Uterus (tissue), 4 donors: ENCODE measurements around the gene PTGES2. TPM values are rescaled to one million over a fixed set of nuclear protein-coding genes. Genes with fewer than 3 reads are reported as not detected.
"Not testable (repeated sequence)": the region's sequence is repeated elsewhere in the genome, so short reads cannot be mapped to it uniquely, and the experiment has no call there.

Source experiments
- DNase-seq, 2 donors: peaks; one replicate each; pipeline ENCODE4 v3.0.0-alpha.2; 2019 to 2020
- H3K27ac ChIP-seq, 2 donors: fragments of 200-600 bp; sonication (generic); 1 replicate in 1 of 2; 2 replicates in 1 of 2; pipeline ENCODE4 v1.5.1; 2016 to 2018
- H3K27me3 ChIP-seq, 2 donors: fragments of 200-600 bp; sonication (generic); one replicate each; pipeline ENCODE4 v1.5.1; 2018 to 2019; ENCODE audit warnings: control low read depth in 1 of 2
- H3K36me3 ChIP-seq, 2 donors: fragments of 200-600 bp; sonication (generic); one replicate each; pipeline ENCODE4 v1.5.1; 2019; ENCODE audit warnings: control low read depth in 1 of 2
- H3K4me1 ChIP-seq, 2 donors: fragments of 200-600 bp; sonication (generic); one replicate each; pipeline ENCODE4 v1.5.1; 2018 to 2019; ENCODE audit warnings: control low read depth in 1 of 2
- H3K4me3 ChIP-seq, 2 donors: fragments of 200-600 bp; sonication (generic); 1 replicate in 1 of 2; 2 replicates in 1 of 2; pipeline ENCODE4 v1.5.1; 2018 to 2019; ENCODE audit warnings: mild to moderate bottlenecking in 1 of 2
- H3K9me3 ChIP-seq, 2 donors: fragments of 200-600 bp; sonication (generic); one replicate each; pipeline ENCODE4 v1.5.1; 2019; ENCODE audit warnings: control low read depth in 1 of 2
- CTCF ChIP-seq, 4 experiments: fragments of 200-600 bp in 2 of 4; fragments of 450-650 bp in 2 of 4; sonication (generic) in 2 of 4; IDR thresholded peaks; one replicate each; pipeline ENCODE4 v1.5.1; 2016 to 2019; ENCODE audit warnings: antibody characterized with exemption in 4 of 4, mild to moderate bottlenecking in 2 of 4, moderate library complexity in 1 of 4
- POLR2A ChIP-seq, 2 donors: fragments of 450-650 bp; IDR thresholded peaks; one replicate each; pipeline ENCODE4 v1.6.1; 2016; ENCODE audit warnings: antibody characterized with exemption in 2 of 2, mild to moderate bottlenecking in 1 of 2, moderate library complexity in 1 of 2
- intact Hi-C: fragments of 100-400 bp; cut with DNase I; formaldehyde crosslinking; loops from one replicate; pipeline ENCODE4 v1.15.1; 2023; ENCODE audit warnings: low total_unique reads
- total RNA-seq, 4 donors: library from RNA; depleted of rRNA in 3 of 4; stranded (reverse); fragments of >200 nt in 3 of 4; gene quantifications; one replicate each; pipeline versions ENCODE4 v1.1.0 to v1.2.4, GENCODE V29; 2014 to 2023
- donor health status: DM: yes; HTN: yes; CAD: no.

PTGES2 gene
- total RNA-seq, 4 donors from 2014 or later = 21.5 to 173 (median 64.2) TPM

- TF ChIP-seq POLR2A (IDR thresholded peaks at IDR 0.05) (no peak), CTCF (IDR thresholded peaks at IDR 0.05) (no peak)
- no peaks in the 10 kb centered on the region for H3K36me3 ChIP-seq
- DNase-seq = peak; percentile 13
- H3K4me1 ChIP-seq = no peaks in the 10 kb centered on the region
- H3K27ac ChIP-seq = no peak overlapping the region
- no peaks in the 10 kb centered on the region for H3K9me3 ChIP-seq
- intact Hi-C loops = loop anchor here (10.0 kb wide), 1 partner anchor 81 kb away; no protein-coding TSS in a partner anchor
- H3K4me3 ChIP-seq = no peak overlapping the region
- H3K27me3 ChIP-seq = no peaks in the 10 kb centered on the region
Observed at GRCh38 chr9:128115187-128116103, 12.1 kb downstream of the PTGES2 start.

- TF ChIP-seq CTCF (IDR thresholded peaks at IDR 0.05) (no peak), POLR2A (IDR thresholded peaks at IDR 0.05) (no peak)
- Histone ChIP-seq H3K4me1 (no peaks in the 10 kb centered on the region), H3K36me3 (no peaks in the 10 kb centered on the region), H3K9me3 (no peaks in the 10 kb centered on the region), H3K27ac (no peak overlapping the region), H3K4me3 (no peak overlapping the region), H3K27me3 (no peaks in the 10 kb centered on the region)
- peak; percentile 16 to 31 for DNase-seq
- intact Hi-C loops = loop anchor here (10.0 kb wide), 1 partner anchor 80 kb away; no protein-coding TSS in a partner anchor
Observed at GRCh38 chr9:128114326-128115186, 13.0 kb downstream of the PTGES2 start.

GRCh38 chr9:128113526-128114325 is 13.8 kb downstream of the PTGES2 start:
- H3K4me3 ChIP-seq = no peak overlapping the region
- H3K27ac ChIP-seq = no peak overlapping the region
- no peaks in the 10 kb centered on the region for H3K9me3 ChIP-seq
- TF ChIP-seq POLR2A (IDR thresholded peaks at IDR 0.05) (no peak), CTCF (IDR thresholded peaks at IDR 0.05) (no peak)
- no peak for DNase-seq
- H3K27me3 ChIP-seq = no peaks in the 10 kb centered on the region
- intact Hi-C loops = loop anchor here (10.0 kb wide), 1 partner anchor 79 kb away; no protein-coding TSS in a partner anchor
- no peaks in the 10 kb centered on the region for H3K4me1 ChIP-seq
- H3K36me3 ChIP-seq = no peaks in the 10 kb centered on the region

GRCh38 chr9:128111726-128112125 is 15.8 kb downstream of the PTGES2 start:
- H3K9me3 ChIP-seq, DNase-seq, H3K4me3 ChIP-seq, H3K27ac ChIP-seq, H3K4me1 ChIP-seq, H3K27me3 ChIP-seq, H3K36me3 ChIP-seq: not testable (repeated sequence)
- intact Hi-C loops = loop anchor here (10.0 kb wide), 1 partner anchor 77 kb away; no protein-coding TSS in a partner anchor
